ENCODE results near the gene NELFB.
A peak's percentile ranks its signal among the peaks of the same experiment; 100 is the strongest.
"Not testable (repeated sequence)": the region's sequence is repeated elsewhere in the genome, so short reads cannot be mapped to it uniquely, and the experiment has no call there.

The NELFB gene

GRCh38 chr9:137236936-137237421 lies 18.1 kb upstream of the NELFB start:
- H3K36me3 ChIP-seq (ENCODE audit: insufficient read depth, low read length): no peaks in the 10 kb centered on the region
- H3K9ac ChIP-seq (ENCODE audit: low read depth, low read length): peak overlapping the region; percentile 13; the same call in 1 of the 2 replicates
- H3K4me1 ChIP-seq (ENCODE audit: insufficient read depth, low read length): peaks cover 12% of the 10 kb centered on the region; the same call in 1 of the 2 replicates
- no peaks in the 10 kb centered on the region for H3K9me3 ChIP-seq (ENCODE audit: control insufficient read depth, insufficient read depth, low read length)

DNA sequence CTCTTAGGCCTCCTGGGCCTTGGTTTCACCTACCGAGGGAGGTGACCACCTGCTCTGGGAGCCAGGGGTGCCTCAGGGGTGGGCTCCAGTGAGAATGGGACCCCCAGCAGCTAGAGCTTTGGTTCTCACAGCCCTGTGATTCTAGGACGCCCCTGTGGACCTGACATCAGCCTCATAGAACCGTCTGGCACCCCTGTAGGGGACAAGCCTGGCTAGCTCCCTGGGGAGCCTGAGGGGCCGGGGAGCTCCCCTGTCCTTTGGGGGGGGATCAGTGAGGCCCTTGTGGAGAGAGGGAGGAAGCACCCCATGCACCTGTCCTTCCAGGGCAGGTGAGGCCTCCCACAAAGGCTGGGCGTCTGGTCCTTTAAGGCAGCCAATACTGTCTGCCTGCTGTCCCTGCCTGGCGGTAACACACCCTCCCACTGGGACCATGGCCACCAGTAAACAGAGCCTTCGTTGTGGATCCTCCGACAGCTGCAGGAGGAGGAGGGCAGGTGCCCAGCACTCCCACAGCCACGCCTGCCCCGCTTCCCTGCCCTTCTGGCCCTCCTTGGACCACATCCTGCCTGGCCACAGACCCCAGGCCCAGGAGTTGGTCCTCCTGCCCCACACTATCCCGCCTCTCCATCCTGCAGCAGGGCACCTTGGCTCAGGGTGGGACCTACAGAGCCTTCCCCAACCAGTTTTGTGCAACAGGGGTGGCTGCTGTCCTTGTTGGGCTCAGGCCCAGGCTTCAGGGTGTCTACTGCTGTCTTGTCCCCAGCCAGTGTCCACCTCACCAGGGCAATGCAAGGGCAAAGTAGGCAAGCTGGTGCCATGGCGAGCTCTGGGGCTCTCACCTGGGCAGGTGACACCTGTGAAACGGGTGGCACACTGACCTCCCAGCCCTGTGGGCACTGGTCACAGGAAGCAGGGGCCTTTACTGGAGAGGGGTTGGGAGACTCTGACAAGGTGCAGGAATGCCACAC lies 17.1 kb upstream of the NELFB start:
- Histone ChIP-seq H3K4me1 (ENCODE audit: insufficient read depth, low read length) (peaks cover 16% of the 10 kb centered on the region; the same call in 1 of the 2 replicates), H3K36me3 (ENCODE audit: insufficient read depth, low read length) (peaks cover 9% of the 10 kb centered on the region), H3K9ac (ENCODE audit: low read depth, low read length) (no peak overlapping the region)

GRCh38 chr9:137239541-137240200 lies 15.5 kb upstream of the NELFB start:
- H3K9ac ChIP-seq (ENCODE audit: low read depth, low read length): peak overlapping the region; percentile 94
- H3K9me3 ChIP-seq (ENCODE audit: control insufficient read depth, insufficient read depth, low read length): not testable (repeated sequence)
- peaks cover 12% of the 10 kb centered on the region for H3K36me3 ChIP-seq (ENCODE audit: insufficient read depth, low read length)
- H3K4me1 ChIP-seq (ENCODE audit: insufficient read depth, low read length): peaks cover 26% of the 10 kb centered on the region; the same call in 1 of the 2 replicates

More for the DNA sequence above, 17.1 kb upstream of the NELFB start:
- no peaks in the 10 kb centered on the region for H3K9me3 ChIP-seq (ENCODE audit: control insufficient read depth, insufficient read depth, low read length)

DNA sequence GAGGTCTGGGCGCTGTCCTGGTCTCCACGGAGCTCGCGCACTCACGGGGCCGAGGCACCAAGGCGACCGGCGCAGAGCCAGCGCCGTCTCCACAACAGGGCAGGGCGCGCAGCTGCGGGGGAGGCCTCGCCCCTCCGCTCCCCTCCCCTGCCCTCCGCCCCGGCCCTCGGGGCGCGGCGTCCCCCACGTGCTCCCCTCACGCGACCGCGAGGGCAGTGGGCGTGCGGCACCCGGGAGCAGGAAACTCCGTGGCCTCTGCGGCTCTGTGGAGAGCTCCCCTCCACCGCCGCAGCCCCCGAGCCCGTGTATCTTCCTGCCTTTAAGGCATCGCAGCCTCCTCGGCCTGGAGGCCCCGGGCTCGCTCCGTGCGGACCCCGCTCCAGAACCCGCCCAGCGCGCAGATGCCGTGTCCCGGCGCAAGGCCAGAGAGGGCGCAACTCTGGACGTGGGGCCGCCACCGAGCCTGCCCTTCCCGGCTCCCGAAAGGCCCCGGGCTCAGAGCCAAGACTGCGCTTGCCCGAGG lies 14.7 kb upstream of the NELFB start:
- Histone ChIP-seq H3K9me3 (ENCODE audit: control insufficient read depth, insufficient read depth, low read length) (no peaks in the 10 kb centered on the region), H3K36me3 (ENCODE audit: insufficient read depth, low read length) (peaks cover 12% of the 10 kb centered on the region), H3K4me1 (ENCODE audit: insufficient read depth, low read length) (peaks cover 30% of the 10 kb centered on the region; the same call in 1 of the 2 replicates), H3K9ac (ENCODE audit: low read depth, low read length) (peak overlapping the region; percentile 94)

DNA sequence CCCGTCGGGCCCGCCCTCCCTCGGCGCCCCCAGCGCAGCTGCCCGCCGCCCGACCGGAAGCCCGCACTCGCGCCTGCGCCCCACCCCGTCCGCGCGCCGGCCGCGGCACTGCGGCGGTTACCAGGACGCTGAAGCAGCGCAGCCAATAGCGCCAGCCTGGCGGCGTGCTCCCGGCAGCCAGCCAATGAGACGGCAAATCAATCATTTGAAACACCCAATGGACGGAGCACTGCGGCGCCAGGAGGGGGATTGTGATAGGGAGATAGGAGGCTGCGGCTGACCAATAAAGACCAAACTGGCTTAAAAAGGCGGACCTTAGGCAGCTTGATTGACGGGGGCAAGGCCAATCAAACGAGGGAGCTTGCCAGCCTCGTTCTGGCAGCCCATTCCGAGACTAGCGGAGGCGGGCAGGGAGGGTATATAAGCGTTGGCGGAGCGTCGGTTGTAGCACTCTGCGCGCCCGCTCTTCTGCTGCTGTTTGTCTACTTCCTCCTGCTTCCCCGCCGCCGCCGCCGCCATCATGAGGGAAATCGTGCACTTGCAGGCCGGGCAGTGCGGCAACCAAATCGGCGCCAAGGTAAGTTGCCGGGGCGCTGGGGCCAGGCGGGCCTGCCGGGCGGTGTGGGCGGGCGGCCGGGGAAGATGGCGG lies 14.2 kb upstream of the NELFB start, which contains the start of gene TUBB4B:
TUBB4B (plus strand) TSS at position 447 of the 649 bp plus-strand sequence; CDS start at position 521, 74 bp downstream.
- Histone ChIP-seq H3K9me3 (ENCODE audit: control insufficient read depth, insufficient read depth, low read length) (no peaks in the 10 kb centered on the region), H3K36me3 (ENCODE audit: insufficient read depth, low read length) (peaks cover 12% of the 10 kb centered on the region), H3K4me1 (ENCODE audit: insufficient read depth, low read length) (peaks cover 29% of the 10 kb centered on the region; the same call in 1 of the 2 replicates), H3K9ac (ENCODE audit: low read depth, low read length) (peak within 1 kb of the TSS; percentile 94)

DNA sequence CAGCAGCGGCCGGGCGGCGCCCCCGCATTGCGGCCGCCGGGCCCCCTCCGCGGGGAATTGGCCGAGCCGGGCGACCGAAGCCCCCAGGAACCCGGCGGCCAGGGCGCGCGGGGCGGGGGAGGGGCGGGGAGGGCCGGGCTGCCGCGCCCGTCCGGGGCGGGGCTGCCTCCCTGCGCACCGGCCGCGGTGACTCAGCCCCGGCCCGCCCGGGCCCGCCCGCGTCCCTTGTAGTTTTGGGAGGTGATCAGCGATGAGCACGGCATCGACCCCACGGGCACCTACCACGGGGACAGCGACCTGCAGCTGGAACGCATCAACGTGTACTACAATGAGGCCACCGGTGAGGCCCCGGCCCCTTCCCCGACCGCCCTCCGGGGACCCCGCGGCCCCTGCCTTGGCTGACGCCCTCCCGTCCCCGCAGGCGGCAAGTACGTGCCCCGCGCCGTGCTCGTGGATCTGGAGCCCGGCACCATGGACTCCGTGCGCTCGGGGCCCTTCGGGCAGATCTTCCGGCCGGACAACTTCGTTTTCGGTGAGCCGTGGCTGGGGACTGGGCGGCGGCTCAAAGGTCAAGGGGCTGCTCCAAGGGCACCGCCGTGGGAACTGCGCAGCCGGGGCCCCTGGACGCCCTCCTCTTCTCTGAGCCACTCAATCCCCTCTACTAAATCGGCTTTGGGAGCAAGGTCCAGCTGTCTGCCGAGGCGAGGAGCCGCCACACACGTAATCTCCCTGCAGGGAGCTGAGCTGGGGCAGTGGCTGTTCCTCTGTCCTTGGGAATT lies 13.4 kb upstream of the NELFB start:
- H3K36me3 ChIP-seq (ENCODE audit: insufficient read depth, low read length): peaks cover 12% of the 10 kb centered on the region
- H3K4me1 ChIP-seq (ENCODE audit: insufficient read depth, low read length): peaks cover 24% of the 10 kb centered on the region; the same call in 1 of the 2 replicates
- H3K9me3 ChIP-seq (ENCODE audit: control insufficient read depth, insufficient read depth, low read length): no peaks in the 10 kb centered on the region
- H3K9ac ChIP-seq (ENCODE audit: low read depth, low read length): peak overlapping the region; percentile 70

DNA sequence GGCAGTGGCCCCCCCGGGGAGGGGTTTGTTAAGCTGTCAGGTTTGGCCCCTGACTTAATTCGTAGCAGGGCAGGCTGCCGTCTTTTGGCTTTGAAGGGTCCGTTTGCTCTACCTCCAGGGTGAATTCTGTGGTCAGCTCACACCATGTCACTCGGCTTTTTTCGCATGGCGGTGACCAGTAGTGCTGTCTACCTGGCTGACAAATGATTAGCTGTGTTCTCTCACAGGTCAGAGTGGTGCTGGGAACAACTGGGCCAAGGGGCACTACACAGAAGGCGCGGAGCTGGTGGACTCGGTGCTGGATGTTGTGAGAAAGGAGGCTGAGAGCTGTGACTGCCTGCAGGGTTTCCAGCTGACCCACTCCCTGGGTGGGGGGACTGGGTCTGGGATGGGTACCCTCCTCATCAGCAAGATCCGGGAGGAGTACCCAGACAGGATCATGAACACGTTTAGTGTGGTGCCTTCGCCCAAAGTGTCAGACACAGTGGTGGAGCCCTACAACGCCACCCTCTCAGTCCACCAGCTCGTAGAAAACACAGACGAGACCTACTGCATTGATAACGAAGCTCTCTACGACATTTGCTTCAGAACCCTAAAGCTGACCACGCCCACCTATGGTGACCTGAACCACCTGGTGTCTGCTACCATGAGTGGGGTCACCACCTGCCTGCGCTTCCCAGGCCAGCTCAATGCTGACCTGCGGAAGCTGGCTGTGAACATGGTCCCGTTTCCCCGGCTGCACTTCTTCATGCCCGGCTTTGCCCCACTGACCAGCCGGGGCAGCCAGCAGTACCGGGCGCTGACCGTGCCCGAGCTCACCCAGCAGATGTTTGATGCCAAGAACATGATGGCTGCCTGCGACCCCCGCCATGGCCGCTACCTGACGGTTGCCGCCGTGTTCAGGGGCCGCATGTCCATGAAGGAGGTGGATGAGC lies 12.6 kb upstream of the NELFB start:
- Histone ChIP-seq H3K9ac (ENCODE audit: low read depth, low read length) (peak overlapping the region; percentile 70; the same call in 1 of the 2 replicates), H3K36me3 (ENCODE audit: insufficient read depth, low read length) (peaks cover 12% of the 10 kb centered on the region), H3K4me1 (ENCODE audit: insufficient read depth, low read length) (peaks cover 18% of the 10 kb centered on the region; the same call in 1 of the 2 replicates), H3K9me3 (ENCODE audit: control insufficient read depth, insufficient read depth, low read length) (no peaks in the 10 kb centered on the region)

- peaks cover 18% of the 10 kb centered on the region; the same call in 1 of the 2 replicates for H3K4me1 ChIP-seq (ENCODE audit: insufficient read depth, low read length)
- H3K36me3 ChIP-seq (ENCODE audit: insufficient read depth, low read length): peaks cover 12% of the 10 kb centered on the region
- H3K9ac ChIP-seq (ENCODE audit: low read depth, low read length); H3K9me3 ChIP-seq (ENCODE audit: control insufficient read depth, insufficient read depth, low read length): not testable (repeated sequence)
Observed at GRCh38 chr9:137243266-137243625, 11.9 kb upstream of the NELFB start.

DNA sequence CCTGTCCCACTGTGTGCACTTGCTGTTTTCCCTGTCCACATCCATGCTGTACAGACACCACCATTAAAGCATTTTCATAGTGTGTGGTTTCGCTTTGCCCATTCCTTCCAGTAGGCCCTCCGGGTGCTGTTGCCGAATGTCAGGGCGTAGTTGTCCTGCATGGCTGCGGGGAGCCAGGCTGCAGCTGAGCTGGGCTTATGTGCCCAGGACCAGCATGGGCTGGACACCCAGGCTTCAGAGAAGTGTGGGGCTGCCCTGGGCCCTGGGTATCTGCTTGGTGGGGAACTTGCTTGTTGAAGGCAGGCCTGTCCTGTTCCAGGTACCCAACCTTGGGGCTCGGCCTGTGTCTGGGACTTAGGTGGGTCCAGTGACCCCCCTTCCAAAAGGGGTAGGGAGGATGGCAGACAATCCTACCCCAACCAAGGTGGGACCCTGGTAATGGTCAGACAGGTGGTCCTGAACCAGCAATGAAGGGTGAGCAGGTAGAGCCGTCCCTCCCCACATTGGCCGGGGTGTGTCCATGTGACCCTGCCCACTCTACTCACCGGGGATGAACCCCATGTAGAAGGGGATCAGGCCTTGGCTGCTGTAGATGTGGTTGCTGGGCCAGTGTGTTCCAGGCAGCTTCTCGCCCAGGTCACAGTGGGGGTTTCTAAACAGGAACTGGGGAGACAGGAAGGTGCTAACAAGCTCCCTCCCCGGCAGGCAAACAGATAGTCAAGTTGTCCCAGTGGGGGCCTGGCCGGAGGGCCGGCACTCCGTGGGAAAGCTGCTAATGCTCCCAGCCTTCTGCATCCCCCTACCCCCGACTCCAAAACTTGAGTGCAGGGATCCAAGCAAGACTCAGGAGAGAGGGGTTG lies 11.3 kb upstream of the NELFB start:
- H3K9me3 ChIP-seq (ENCODE audit: control insufficient read depth, insufficient read depth, low read length): no peaks in the 10 kb centered on the region
- peaks cover 18% of the 10 kb centered on the region; the same call in 1 of the 2 replicates for H3K4me1 ChIP-seq (ENCODE audit: insufficient read depth, low read length)
- H3K9ac ChIP-seq (ENCODE audit: low read depth, low read length): no peak overlapping the region
- H3K36me3 ChIP-seq (ENCODE audit: insufficient read depth, low read length): peaks cover 12% of the 10 kb centered on the region

DNA sequence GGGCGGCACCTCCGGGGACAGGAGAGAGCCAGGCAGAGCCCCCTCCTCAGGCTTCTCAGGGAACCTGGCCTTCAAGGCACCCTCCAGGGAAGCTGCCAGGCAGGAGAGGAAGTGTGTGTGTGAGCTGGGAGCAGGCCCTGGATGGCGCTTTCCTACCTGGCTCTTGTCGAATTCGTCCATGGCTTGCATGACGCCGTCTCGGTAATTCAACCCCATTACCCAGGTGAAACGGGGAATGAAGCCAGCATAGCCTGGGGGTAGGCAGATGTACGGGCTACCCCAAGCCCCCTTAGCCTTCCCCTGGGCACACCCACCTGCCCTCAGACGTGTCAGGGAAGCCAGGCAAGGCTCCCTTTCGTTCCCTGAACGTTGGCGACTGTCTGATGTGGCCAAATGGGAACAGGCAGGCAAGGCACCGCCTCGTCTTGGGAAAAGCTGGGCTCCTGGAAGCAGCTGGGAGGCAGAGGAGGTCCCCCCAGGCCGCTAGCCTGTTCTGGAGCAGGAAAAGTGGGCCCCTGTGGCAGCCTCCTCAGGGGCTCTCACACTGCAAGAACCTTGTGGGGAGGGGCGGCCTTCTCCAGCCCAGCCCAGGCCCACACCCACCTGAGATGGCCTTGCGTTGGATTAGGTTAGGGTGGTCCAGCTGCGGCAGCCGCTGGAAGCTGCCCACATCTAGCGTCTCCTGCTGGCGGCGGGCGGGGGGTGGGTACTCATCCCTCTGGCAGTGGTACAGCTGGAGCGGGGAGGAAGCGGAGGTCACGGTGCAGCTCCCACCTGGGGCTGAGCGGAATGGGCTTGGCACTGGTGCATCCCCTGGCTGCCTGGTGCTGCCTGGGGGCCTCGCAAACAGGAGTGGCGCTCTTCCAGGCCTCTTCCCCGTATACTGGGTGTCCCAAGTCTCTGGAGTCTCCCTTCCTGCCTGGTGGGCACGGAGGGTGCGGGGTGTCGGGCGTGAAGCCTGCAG lies 10.4 kb upstream of the NELFB start:
- H3K9ac ChIP-seq (ENCODE audit: low read depth, low read length): no peak overlapping the region
- H3K9me3 ChIP-seq (ENCODE audit: control insufficient read depth, insufficient read depth, low read length): no peaks in the 10 kb centered on the region
- H3K36me3 ChIP-seq (ENCODE audit: insufficient read depth, low read length): peaks cover 12% of the 10 kb centered on the region
- peaks cover 18% of the 10 kb centered on the region; the same call in 1 of the 2 replicates for H3K4me1 ChIP-seq (ENCODE audit: insufficient read depth, low read length)

Measured in ES-I3 (cell line).